A673 (cell line): ENCODE results near the gene SRRM4. TPM values are rescaled to one million over a fixed set of nuclear protein-coding genes. Genes with fewer than 3 reads are reported as not detected.

Source experiments
- BruUV-seq: library from RNA; stranded (reverse); fragments of 400-500 nt; replicated peaks from 2 replicates; lab custom pipeline; 2021; lab: Mats Ljungman, UMichigan
- CTCF ChIA-PET: fragments of 300-600 bp; sonication (Branson Sonifier 250); formaldehyde crosslinking; loops from one replicate; lab custom pipeline; 2022; ENCODE audit warnings: antibody characterized with exemption; lab: Charles Lee
- POLR2A ChIA-PET: fragments of 300-600 bp; sonication (Branson Sonifier 250); formaldehyde crosslinking; loops from one replicate; lab custom pipeline; 2022; ENCODE audit warnings: antibody characterized with exemption; ENCODE audit not compliant: low non-redundant PET; lab: Charles Lee
- DNase-seq: peaks from one replicate; pipeline ENCODE4 v3.0.0-alpha.2; 2015; ENCODE audit warnings: low spot score
- H3K27ac ChIP-seq: fragments of 200-600 bp; sonication (generic); 2 replicates; pipeline ENCODE4 v1.5.1; 2016; ENCODE audit warnings: mixed run types, low read depth, mild to moderate bottlenecking, mixed read lengths, antibody characterized with exemption, low read length; ENCODE audit not compliant: poor library complexity, severe bottlenecking
- H3K27me3 ChIP-seq: fragments of 200-600 bp; sonication (generic); replicated peaks from 2 replicates; pipeline ENCODE4 v1.6.1; 2017; ENCODE audit warnings: mixed run types, low read depth, mild to moderate bottlenecking, mixed read lengths, antibody characterized with exemption, low read length; ENCODE audit not compliant: insufficient read depth, poor library complexity
- H3K36me3 ChIP-seq: fragments of 200-600 bp; sonication (generic); 2 replicates; pipeline ENCODE4 v1.6.1; 2016; ENCODE audit warnings: mixed run types, mild to moderate bottlenecking, mixed read lengths, antibody characterized with exemption, low read length; ENCODE audit not compliant: insufficient read depth, poor library complexity, severe bottlenecking
- H3K4me1 ChIP-seq: fragments of 200-600 bp; sonication (generic); 2 replicates; pipeline ENCODE4 v1.6.1; 2017; ENCODE audit warnings: mixed run types, mild to moderate bottlenecking, mixed read lengths, antibody characterized with exemption, low read length; ENCODE audit not compliant: insufficient read depth, poor library complexity, severe bottlenecking
- H3K4me3 ChIP-seq: fragments of 200-600 bp; sonication (generic); 2 replicates; pipeline ENCODE4 v1.5.1; 2016; ENCODE audit warnings: low read depth, mixed run types, mild to moderate bottlenecking, mixed read lengths, low read length; ENCODE audit not compliant: poor library complexity, severe bottlenecking
- H3K9me3 ChIP-seq: fragments of 200-600 bp; sonication (generic); 2 replicates; pipeline ENCODE4 v1.6.1; 2016; ENCODE audit warnings: mixed run types, low read depth, mild to moderate bottlenecking, mixed read lengths, antibody characterized with exemption, low read length; ENCODE audit not compliant: poor library complexity, severe bottlenecking
- CTCF ChIP-seq: fragments of 300-800, 200-600 bp; sonication (generic); conservative IDR thresholded peaks from 2 replicates; pipeline ENCODE4 v1.5.1; 2017; ENCODE audit warnings: low read depth, mild to moderate bottlenecking, antibody characterized with exemption, low read length, moderate library complexity, mixed read lengths
- EZH2 ChIP-seq: fragments of 200-600 bp; sonication (generic); IDR thresholded peaks from 2 replicates; pipeline ENCODE4 v1.6.1; 2017; ENCODE audit warnings: borderline replicate concordance, low read depth, mild to moderate bottlenecking, mixed read lengths, antibody characterized with exemption, low read length; ENCODE audit not compliant: poor library complexity, severe bottlenecking
- intact Hi-C: fragments of 100-400 bp; cut with micrococcal nuclease; formaldehyde crosslinking; loops from one replicate; pipeline ENCODE4 v1.10.0; 2022; ENCODE audit not compliant: unreplicated experiment
- total RNA-seq: library from RNA; stranded (reverse); gene quantifications from 2 replicates; pipeline ENCODE4 v1.2.3, GENCODE V29; 2021

Gene SRRM4
- total RNA-seq, 1 experiment from 2014 or later: not detected

- no TSS peak for BruUV-seq
- H3K9me3 ChIP-seq: no peaks in the 10 kb centered on the region
- ChIA-PET POLR2A (no interaction called here), CTCF (no interaction called here)
- intact Hi-C loops: no loop called here
- no peak for DNase-seq
- H3K4me1 ChIP-seq: no peaks in the 10 kb centered on the region
- H3K27ac ChIP-seq: no peak overlapping the region
- H3K36me3 ChIP-seq: no peaks in the 10 kb centered on the region
- H3K27me3 ChIP-seq: peaks cover 43% of the 10 kb centered on the region
- no peak overlapping the region for H3K4me3 ChIP-seq
- TF ChIP-seq CTCF (no peak), EZH2 (no peak)
Observed at GRCh38 chr12:119159844-119160243, 178.5 kb downstream of the SRRM4 start.

GRCh38 chr12:119167902-119168301, 186.6 kb downstream of the SRRM4 start:
- Histone ChIP-seq H3K36me3 (no peaks in the 10 kb centered on the region), H3K4me1 (no peaks in the 10 kb centered on the region), H3K27me3 (peaks cover 75% of the 10 kb centered on the region), H3K4me3 (no peak overlapping the region), H3K9me3 (no peaks in the 10 kb centered on the region), H3K27ac (no peak overlapping the region)
- no peak for DNase-seq
- TF ChIP-seq EZH2 (no peak), CTCF (no peak)
- intact Hi-C loops: no loop called here
- no TSS peak for BruUV-seq
- POLR2A ChIA-PET: interaction anchor here (0.7 kb wide), 1 partner anchor 139 kb away, joined by 7 read pairs; no protein-coding TSS in a partner anchor
- CTCF ChIA-PET: no interaction called here

- Histone ChIP-seq H3K27me3 (peaks cover 80% of the 10 kb centered on the region), H3K9me3 (no peaks in the 10 kb centered on the region), H3K36me3 (no peaks in the 10 kb centered on the region), H3K27ac (no peak overlapping the region), H3K4me3 (no peak overlapping the region), H3K4me1 (no peaks in the 10 kb centered on the region)
- TF ChIP-seq EZH2: no peak
- TF ChIP-seq CTCF: no peak
- intact Hi-C loops: no loop called here
- POLR2A ChIA-PET: no interaction called here
- CTCF ChIA-PET: no interaction called here
- no peak for DNase-seq
- BruUV-seq: no TSS peak
Observed at GRCh38 chr12:119168721-119169120, 187.4 kb downstream of the SRRM4 start.
